Measurements from ENCODE around the gene SLC23A3. TPM values are rescaled to one million over a fixed set of nuclear protein-coding genes. Genes with fewer than 3 reads are reported as not detected.

SLC23A3 gene
- total and polyA plus RNA-seq, 9 of the 15 experiments (the other 6 are each of a cell fraction or from before 2014, with no cell fraction given): 0.06 to 0.64 (median 0.16) TPM

- H3K9me1 ChIP-seq (ENCODE audit: control insufficient read depth, insufficient read depth, low read length): peaks cover 3% of the 10 kb centered on the region
- no peaks in the 10 kb centered on the region for H3K36me3 ChIP-seq (ENCODE audit: control insufficient read depth, insufficient read depth, low read length)
- H3K9ac ChIP-seq (ENCODE audit: insufficient read depth in 1 of 2, low read depth in 2 of 2, low read length in 2 of 2): no peak overlapping the region
- 94% methylated on average over 3 of the region's 16 CpGs for WGBS (ENCODE audit: insufficient coverage, low coverage, missing lambda C conversion rate)
- ChIA-PET CTCF (ENCODE audit: low intra/inter-chr PET ratio) (no interaction called here), POLR2A (no interaction called here)
- intact Hi-C loops (cut with micrococcal nuclease) (no loop called here), in situ Hi-C loops (cut with MboI) (no loop called here)
- TF ChIP-seq KHSRP (IDR thresholded peaks at IDR 0.05) (no peak), SREBF2 (CRISPR knock-in tag; IDR thresholded peaks at IDR 0.05) (no peak), FOXK1 (CRISPR knock-in tag; IDR thresholded peaks at IDR 0.05; ENCODE audit: borderline replicate concordance) (no peak), RERE (CRISPR knock-in tag; IDR thresholded peaks at IDR 0.05; ENCODE audit: borderline replicate concordance) (no peak), SRF (CRISPR knock-in tag; IDR thresholded peaks at IDR 0.05) (no peak), CHCHD3 (CRISPR knock-in tag; IDR thresholded peaks at IDR 0.05) (no peak), ZNF668 (CRISPR knock-in tag; IDR thresholded peaks at IDR 0.05) (no peak), ZBTB1 (CRISPR knock-in tag; IDR thresholded peaks at IDR 0.05; ENCODE audit: borderline replicate concordance, low read depth) (no peak), ZNF609 (CRISPR knock-in tag; IDR thresholded peaks at IDR 0.05; ENCODE audit: borderline replicate concordance) (no peak), ZNF354B (CRISPR knock-in tag; IDR thresholded peaks at IDR 0.05) (no peak), NONO (IDR thresholded peaks at IDR 0.05; ENCODE audit: low read depth in 2 of 2, low read length in 1 of 2) (no peak)
- no peak overlapping the region for H3K27ac ChIP-seq (ENCODE audit: extremely low read depth, low read depth, low read length)
- ATAC-seq (no peak), DNase-seq (ENCODE audit: extremely low read depth in 1 of 4, low spot score in 3 of 4) (no peak), FAIRE-seq (no peak)
- no peaks in the 10 kb centered on the region for H4K20me1 ChIP-seq (replicated peaks; ENCODE audit: control insufficient read depth, insufficient read depth, low read length)
- H3K4me3 ChIP-seq: no peak overlapping the region
- H3K9me3 ChIP-seq (replicated peaks; ENCODE audit: control insufficient read depth, insufficient read depth, low read depth, low read length): no peaks in the 10 kb centered on the region
- H3K79me2 ChIP-seq (ENCODE audit: control insufficient read depth, insufficient read depth, low read length): no peaks in the 10 kb centered on the region
- no peak overlapping the region for H2AFZ ChIP-seq (ENCODE audit: low read depth, low read length)
- H3K27me3 ChIP-seq (ENCODE audit: control insufficient read depth in 2 of 2, insufficient read depth in 2 of 2, low read length in 2 of 2): no peaks in the 10 kb centered on the region
- no peak overlapping the region for H3K4me2 ChIP-seq (ENCODE audit: insufficient read depth, low read length)
- peaks cover 17 to 26% of the 10 kb centered on the region in 2 experiments for H3K4me1 ChIP-seq (replicated peaks in 1 of 2; ENCODE audit: control insufficient read depth in 2 of 2, insufficient read depth in 2 of 2, low read length in 2 of 2)
- no TSS peak for BruUV-seq (replicated peaks)
These were observed 40.2 kb downstream of the SLC23A3 start for GRCh38 chr2:219129589-219129988.
